H1 (cell line): ENCODE data around the gene HHAT. TPM values are rescaled to one million over a fixed set of nuclear protein-coding genes. Genes with fewer than 3 reads are reported as not detected.

Experiments used
- CTCF ChIA-PET: fragments of 300-600 bp; sonication (Branson Sonifier 250); formaldehyde crosslinking; loops from one replicate; lab custom pipeline; 2021; ENCODE audit not compliant: partially characterized antibody; lab: Charles Lee
- POLR2A ChIA-PET: fragments of 300-600 bp; sonication (Branson Sonifier 250); formaldehyde crosslinking; loops from one replicate; lab custom pipeline; 2021; ENCODE audit warnings: inconsistent platforms; ENCODE audit not compliant: partially characterized antibody; lab: Charles Lee
- DNase-seq, 2 experiments: peaks; one replicate each; pipeline versions ENCODE4 v3.0.0 to v3.0.0-alpha.2; 2010 to 2022; ENCODE audit warnings: low spot score in 2 of 2, low read depth in 1 of 2, mixed read lengths in 1 of 2
- FAIRE-seq: peaks from 2 replicates; lab custom pipeline; 2011; peaks lifted over from hg19 to GRCh38; lab: Jason Lieb, UNC
- H2AFZ ChIP-seq: 2 replicates; pipeline ENCODE4 v1.8.1; 2012; ENCODE audit warnings: low read length, inconsistent platforms
- H2AK5ac ChIP-seq: 2 replicates; pipeline ENCODE4 v1.6.1; 2013; ENCODE audit warnings: low read depth, low read length
- H2BK120ac ChIP-seq: replicated peaks from 2 replicates; pipeline ENCODE3; 2013; ENCODE audit warnings: low read depth, low read length, inconsistent platforms
- H2BK12ac ChIP-seq: 2 replicates; pipeline ENCODE4 v1.6.1; 2013; ENCODE audit warnings: low read depth, low read length
- H2BK15ac ChIP-seq: 2 replicates; pipeline ENCODE4 v1.6.1; 2013; ENCODE audit warnings: low read length
- H2BK20ac ChIP-seq: 2 replicates; pipeline ENCODE4 v1.6.1; 2013; ENCODE audit warnings: low read length
- H2BK5ac ChIP-seq: 2 replicates; pipeline ENCODE4 v1.6.1; 2013; ENCODE audit warnings: low read depth, low read length
- H3K14ac ChIP-seq: 2 replicates; pipeline ENCODE4 v1.6.1; 2013; ENCODE audit warnings: inconsistent platforms; ENCODE audit not compliant: insufficient read length
- H3K18ac ChIP-seq: 2 replicates; pipeline ENCODE4 v1.6.1; 2013; ENCODE audit warnings: low read length; ENCODE audit errors: extremely low read depth
- H3K23ac ChIP-seq: 2 replicates; pipeline ENCODE4 v1.6.1; 2013; ENCODE audit warnings: inconsistent platforms; ENCODE audit not compliant: insufficient read length
- H3K23me2 ChIP-seq: 2 replicates; pipeline ENCODE4 v1.6.1; 2013; ENCODE audit warnings: low read depth, low read length
- H3K27ac ChIP-seq: 2 replicates; pipeline ENCODE4 v1.6.1; 2011; ENCODE audit warnings: low read depth, low read length, inconsistent platforms
- H3K27me3 ChIP-seq, 4 experiments: replicated peaks in 1 of 4; 1 replicate in 1 of 4; 2 replicates in 3 of 4; pipeline versions ENCODE4 v1.6.1 to v1.8.1; 2011 to 2013; ENCODE audit warnings: low read length in 3 of 4, mild to moderate bottlenecking in 3 of 4, inconsistent platforms in 2 of 4, mixed read lengths in 2 of 4, moderate library complexity in 1 of 4; ENCODE audit not compliant: control insufficient read depth in 3 of 4, insufficient read depth in 3 of 4; ENCODE audit errors: extremely low read depth in 1 of 4
- H3K36me3 ChIP-seq, 4 experiments: 2 replicates each; pipeline versions ENCODE4 v1.6.1 to v1.8.1; 2011 to 2013; ENCODE audit warnings: mild to moderate bottlenecking in 4 of 4, low read length in 3 of 4, moderate library complexity in 2 of 4, control low read depth in 1 of 4, inconsistent platforms in 1 of 4; ENCODE audit not compliant: insufficient read depth in 4 of 4, control insufficient read depth in 2 of 4
- H3K4ac ChIP-seq: replicated peaks from 2 replicates; pipeline ENCODE3; 2013; ENCODE audit warnings: low read length, low read depth, mixed read lengths, inconsistent platforms; ENCODE audit not compliant: insufficient read length
- H3K4me1 ChIP-seq, 4 experiments: replicated peaks in 1 of 4; 1 replicate in 1 of 4; 2 replicates in 3 of 4; pipeline versions ENCODE4 v1.6.1 to v1.8.1; 2011 to 2013; ENCODE audit warnings: low read length in 3 of 4, inconsistent platforms in 2 of 4, mixed read lengths in 1 of 4; ENCODE audit not compliant: insufficient read depth in 4 of 4, control insufficient read depth in 3 of 4
- H3K4me2 ChIP-seq, 2 experiments: 2 replicates each; pipeline versions ENCODE4 v1.6.1 to v1.8.1; 2011 to 2013; ENCODE audit warnings: low read depth in 2 of 2, low read length in 2 of 2, control low read depth in 1 of 2, inconsistent platforms in 1 of 2, mild to moderate bottlenecking in 1 of 2; ENCODE audit not compliant: insufficient read depth in 1 of 2
- H3K4me3 ChIP-seq, 4 experiments: fragments of 200-600, 300-600 bp in 1 of 4; sonication (generic), shearing (Covaris generic), sonication (Bioruptor Twin) in 1 of 4; 2 replicates each; pipeline versions ENCODE4 v1.5.1 to v1.8.1; 2011 to 2016; ENCODE audit warnings: low read length in 4 of 4, low read depth in 3 of 4, control low read depth in 2 of 4, inconsistent platforms in 2 of 4, mild to moderate bottlenecking in 2 of 4, mixed read lengths in 1 of 4, moderate library complexity in 1 of 4; ENCODE audit not compliant: insufficient read depth in 2 of 4; ENCODE audit errors: extremely low read depth in 1 of 4
- H3K56ac ChIP-seq: replicated peaks from 2 replicates; pipeline ENCODE3; 2013; ENCODE audit warnings: low read depth, mild to moderate bottlenecking, mixed read lengths, low read length, inconsistent platforms; ENCODE audit not compliant: insufficient read length
- H3K79me1 ChIP-seq: 2 replicates; pipeline ENCODE4 v1.6.1; 2013; ENCODE audit warnings: low read depth, low read length, control low read depth
- H3K79me2 ChIP-seq, 2 experiments: 2 replicates each; pipeline versions ENCODE4 v1.6.1 to v1.8.1; 2012 to 2013; ENCODE audit warnings: low read length in 2 of 2, mild to moderate bottlenecking in 2 of 2, inconsistent platforms in 1 of 2; ENCODE audit not compliant: insufficient read depth in 2 of 2, control insufficient read depth in 1 of 2
- H3K9ac ChIP-seq, 4 experiments: replicated peaks in 1 of 4; 1 replicate in 1 of 4; 2 replicates in 3 of 4; pipeline versions ENCODE4 v1.6.1 to v1.8.1; 2011 to 2013; ENCODE audit warnings: low read depth in 3 of 4, low read length in 3 of 4, control low read depth in 2 of 4, mild to moderate bottlenecking in 2 of 4, moderate library complexity in 2 of 4, inconsistent platforms in 1 of 4; ENCODE audit errors: extremely low read depth in 1 of 4
- H3K9me3 ChIP-seq, 2 experiments: 2 replicates each; pipeline versions ENCODE4 v1.6.1 to v1.8.1; 2012 to 2013; ENCODE audit warnings: mild to moderate bottlenecking in 2 of 2, moderate library complexity in 2 of 2, control low read depth in 1 of 2, inconsistent platforms in 1 of 2, low read depth in 1 of 2, low read length in 1 of 2, mixed read lengths in 1 of 2; ENCODE audit not compliant: insufficient read depth in 2 of 2
- H4K20me1 ChIP-seq, 2 experiments: replicated peaks in 1 of 2; 2 replicates each; pipeline versions ENCODE3 to v1.8.1; 2011 to 2013; ENCODE audit warnings: inconsistent platforms in 2 of 2, low read length in 2 of 2, mild to moderate bottlenecking in 1 of 2; ENCODE audit not compliant: insufficient read depth in 2 of 2, control insufficient read depth in 1 of 2
- H4K5ac ChIP-seq: 2 replicates; pipeline ENCODE4 v1.6.1; 2013; ENCODE audit warnings: low read length, low read depth, mixed read lengths, inconsistent platforms; ENCODE audit not compliant: insufficient read length
- H4K8ac ChIP-seq: 2 replicates; pipeline ENCODE4 v1.8.0; 2013; ENCODE audit warnings: mild to moderate bottlenecking, moderate library complexity, low read length, inconsistent platforms; ENCODE audit not compliant: insufficient read depth; ENCODE audit errors: extremely low read depth
- H4K91ac ChIP-seq: replicated peaks from 2 replicates; pipeline ENCODE3; 2013; ENCODE audit warnings: low read length, mixed read lengths, inconsistent platforms; ENCODE audit not compliant: insufficient read length
- E2F6 ChIP-seq: IDR thresholded peaks from 2 replicates; pipeline ENCODE4 v1.6.1; 2012; ENCODE audit warnings: inconsistent platforms
- GABPA ChIP-seq: IDR thresholded peaks from 2 replicates; pipeline ENCODE4 v1.6.1; 2011; ENCODE audit warnings: mild to moderate bottlenecking, low read length, moderate library complexity, borderline replicate concordance; ENCODE audit not compliant: insufficient read depth
- JUN ChIP-seq: IDR thresholded peaks from 2 replicates; pipeline ENCODE4 v1.6.1; 2011; ENCODE audit warnings: low read depth, mild to moderate bottlenecking, improper control_type of control experiment, low read length
- MAFK ChIP-seq: IDR thresholded peaks from 2 replicates; pipeline ENCODE4 v1.6.1; 2012; ENCODE audit warnings: low read depth, mild to moderate bottlenecking, improper control_type of control experiment, low read length
- RNF2 ChIP-seq: fragments of 200-900, 300-1000 bp; sonication (generic); IDR thresholded peaks from 2 replicates; pipeline ENCODE4 v1.7.1; 2016; ENCODE audit warnings: borderline replicate concordance, low read depth, mild to moderate bottlenecking, antibody characterized with exemption, low read length; ENCODE audit not compliant: poor library complexity, severe bottlenecking; ENCODE audit errors: missing control alignments
- SUZ12 ChIP-seq: fragments of 200-600 bp; sonication (generic); IDR thresholded peaks from 2 replicates; pipeline ENCODE4 v1.6.1; 2012; ENCODE audit warnings: mild to moderate bottlenecking, inconsistent platforms, low read length, moderate library complexity, mixed read lengths
- TEAD4 ChIP-seq: IDR thresholded peaks from 2 replicates; pipeline ENCODE4 v1.6.1; 2012; ENCODE audit warnings: low read depth, low read length, inconsistent platforms, mixed read lengths
- WGBS, 2 experiments: shearing (Covaris generic) in 1 of 2; methylation state at CpG; one replicate each; pipeline versions ENCODE4 v1.1.6 to v1.1.7; 2013 to 2015; ENCODE audit warnings: low lambda C conversion rate in 2 of 2, mixed read lengths in 2 of 2, inconsistent platforms in 1 of 2, low coverage in 1 of 2, missing lambda C conversion rate in 1 of 2; ENCODE audit not compliant: insufficient replicate concordance in 2 of 2, insufficient coverage in 1 of 2, insufficient read length in 1 of 2; ENCODE audit errors: extremely low coverage in 1 of 2, missing lambda C conversion rate in 1 of 2; 5-methylcytosine and 5-hydroxymethylcytosine counted together
- polyA plus RNA-seq, 7 experiments: library from polyadenylated mRNA; depleted of rRNA in 3 of 7; stranded (reverse) in 5 of 7; unstranded in 2 of 7; fragments of >200 nt in 5 of 7; fragments of 200-250 nt in 2 of 7; gene quantifications; 1 replicate in 5 of 7; 2 replicates in 1 of 7; 4 replicates in 1 of 7; pipeline versions ENCODE4 v1.2.1 to v1.2.3, GENCODE V29; 2011 to 2013; ENCODE audit warnings: missing spikeins in 2 of 7, mixed read lengths in 2 of 7
- total RNA-seq: library from RNA; stranded (reverse); fragmentation: NEBNext Ultra II Directional; extraction: Animal tissue kit (Norgen Biotek cat#: 25700); gene quantifications from 2 replicates; pipeline ENCODE4 v1.2.1, GENCODE V29; 2021

The HHAT gene
- total and polyA plus RNA-seq, 2 of the 8 experiments (the other 6 are each of a cell fraction or from before 2014, with no cell fraction given): 0.15 to 0.51 TPM

DNA sequence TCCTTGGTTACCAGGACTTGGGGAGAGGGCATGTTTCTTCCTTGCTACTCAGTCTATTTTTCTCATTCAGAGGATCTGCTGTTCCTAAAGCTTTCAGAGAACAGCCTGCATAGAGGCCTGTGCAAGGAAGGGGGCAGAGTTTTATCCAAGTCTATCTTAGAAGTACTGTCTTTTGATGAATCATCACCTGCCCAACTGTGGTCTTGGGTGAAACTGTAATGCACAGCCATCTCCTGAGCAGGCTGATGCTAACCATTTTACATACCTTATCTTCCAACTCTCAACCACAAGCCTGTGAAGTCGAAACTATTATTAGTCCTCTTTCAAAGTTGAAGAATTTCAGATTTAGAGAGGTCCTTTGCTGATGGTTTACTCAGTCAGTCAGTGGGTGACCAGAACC is 368.0 kb downstream of the HHAT start:
- Histone ChIP-seq H4K8ac (no peak overlapping the region), H3K36me3 (no peaks in the 10 kb centered on the region), H3K18ac (no peak overlapping the region; the same call in 1 of the 2 replicates), H3K9me3 (no peaks in the 10 kb centered on the region), H3K79me2 (no peaks in the 10 kb centered on the region), H3K4me2 (no peak overlapping the region), H2BK15ac (no peak overlapping the region), H3K27me3 (no peaks in the 10 kb centered on the region), H4K91ac (no peak overlapping the region), H4K5ac (no peak overlapping the region), H3K79me1 (no peaks in the 10 kb centered on the region), H3K4me1 (no peaks in the 10 kb centered on the region), H2BK12ac (no peak overlapping the region), H3K4me3 (no peak overlapping the region), H2AK5ac (no peak overlapping the region), H3K27ac (no peak overlapping the region), H3K56ac (no peak overlapping the region), H3K14ac (no peak overlapping the region), H3K23ac (no peak overlapping the region), H2BK5ac (no peak overlapping the region), H4K20me1 (no peaks in the 10 kb centered on the region), H2AFZ (no peak overlapping the region), H2BK120ac (no peak overlapping the region), H3K9ac (no peak overlapping the region), H2BK20ac (no peak overlapping the region), H3K23me2 (no peaks in the 10 kb centered on the region), H3K4ac (no peak overlapping the region)
- DNase-seq (no peak), FAIRE-seq (no peak)
- ChIA-PET POLR2A (no interaction called here), CTCF (interaction anchor here (0.6 to 2.6 kb wide), 8 partner anchors 12 to 439 kb away, joined by 3 to 7 read pairs (median 4); partner anchors contain the start of gene KCNH1)
- WGBS, 2 experiments: 82% methylated on average over 1 of the region's 1 CpG; no CpG with 5 or more reads in 1 of the 2 experiments
- no peak for TF ChIP-seq JUN
- no peak for TF ChIP-seq GABPA
- no peak for TF ChIP-seq E2F6
- TF ChIP-seq SUZ12: no peak
- TF ChIP-seq TEAD4: no peak
- no peak for TF ChIP-seq MAFK
- no peak for TF ChIP-seq RNF2
